Osteocyte (in vitro differentiated cells): Measurements from ENCODE around the gene DCP1A. TPM values are rescaled to one million over a fixed set of nuclear protein-coding genes. Genes with fewer than 3 reads are reported as not detected.
A peak's percentile ranks its signal among the peaks of the same experiment; 100 is the strongest.

Source experiments
- DNase-seq: peaks from one replicate; pipeline ENCODE4 v3.0.0; 2021; ENCODE audit warnings: mixed read lengths; ENCODE audit not compliant: unreplicated experiment; ENCODE audit errors: extremely low spot score
- H3K27ac Mint-ChIP-seq: one replicate; pipeline ENCODE4 v1.8.0; 2021; ENCODE audit warnings: mild to moderate bottlenecking, mixed read lengths; ENCODE audit not compliant: unreplicated experiment
- H3K27me3 Mint-ChIP-seq: one replicate; pipeline ENCODE4 v1.8.0; 2021; ENCODE audit warnings: mixed read lengths; ENCODE audit not compliant: unreplicated experiment
- H3K36me3 Mint-ChIP-seq: one replicate; pipeline ENCODE4 v1.8.0; 2021; ENCODE audit warnings: mixed read lengths; ENCODE audit not compliant: unreplicated experiment
- H3K4me1 Mint-ChIP-seq: one replicate; pipeline ENCODE4 v1.8.0; 2021; ENCODE audit warnings: mixed read lengths; ENCODE audit not compliant: unreplicated experiment
- H3K4me3 Mint-ChIP-seq: one replicate; pipeline ENCODE4 v1.8.0; 2021; ENCODE audit warnings: mild to moderate bottlenecking, moderate library complexity, mixed read lengths; ENCODE audit not compliant: unreplicated experiment
- H3K9me3 Mint-ChIP-seq: one replicate; pipeline ENCODE4 v1.8.0; 2021; ENCODE audit warnings: mixed read lengths; ENCODE audit not compliant: unreplicated experiment
- CTCF ChIP-seq: fragments of 200-600 bp; sonication (generic); IDR thresholded peaks from 2 replicates; pipeline ENCODE4 v1.5.0; 2021; ENCODE audit warnings: antibody characterized with exemption, mild to moderate bottlenecking, moderate library complexity
- total RNA-seq: library from RNA; stranded (reverse); gene quantifications from 2 replicates; pipeline ENCODE4 v1.2.1, GENCODE V29; 2021

DCP1A gene
- total RNA-seq, 1 donor from 2014 or later = 24.2 TPM

- Mint-ChIP-seq H3K27ac (peak overlapping the region; percentile 95), H3K9me3 (no peaks in the 10 kb centered on the region), H3K27me3 (no peaks in the 10 kb centered on the region), H3K4me1 (peaks cover 82% of the 10 kb centered on the region), H3K4me3 (peak overlapping the region; percentile 22), H3K36me3 (peaks cover 48% of the 10 kb centered on the region)
- TF ChIP-seq CTCF = no peak
- no peak for DNase-seq
Observed at GRCh38 chr3:53238051-53238850, 109.1 kb downstream of the DCP1A start.

GRCh38 chr3:53236112-53236841, 111.1 kb downstream of the DCP1A start:
- DNase-seq = peak; percentile 90
- H3K4me1 Mint-ChIP-seq = peaks cover 64% of the 10 kb centered on the region
- H3K4me3 Mint-ChIP-seq = peak overlapping the region; percentile 14

GRCh38 chr3:53235545-53235944, 111.8 kb downstream of the DCP1A start:
- peaks cover 62% of the 10 kb centered on the region for H3K4me1 Mint-ChIP-seq
- H3K36me3 Mint-ChIP-seq = peaks cover 48% of the 10 kb centered on the region
- no peak for TF ChIP-seq CTCF
- H3K27me3 Mint-ChIP-seq = no peaks in the 10 kb centered on the region
- no peak for DNase-seq
- no peaks in the 10 kb centered on the region for H3K9me3 Mint-ChIP-seq
- H3K4me3 Mint-ChIP-seq = no peak overlapping the region
- H3K27ac Mint-ChIP-seq = peak overlapping the region; percentile 95

More at GRCh38 chr3:53236112-53236841, 111.1 kb downstream of the DCP1A start:
- Mint-ChIP-seq H3K27me3 (no peaks in the 10 kb centered on the region), H3K27ac (peak overlapping the region; percentile 95), H3K36me3 (peaks cover 47% of the 10 kb centered on the region), H3K9me3 (no peaks in the 10 kb centered on the region)
- no peak for TF ChIP-seq CTCF

- no peaks in the 10 kb centered on the region for H3K9me3 Mint-ChIP-seq
- H3K4me1 Mint-ChIP-seq = peaks cover 56% of the 10 kb centered on the region
- no peak for TF ChIP-seq CTCF
- no peaks in the 10 kb centered on the region for H3K27me3 Mint-ChIP-seq
- no peak overlapping the region for H3K4me3 Mint-ChIP-seq
- no peak for DNase-seq
- peaks cover 49% of the 10 kb centered on the region for H3K36me3 Mint-ChIP-seq
- H3K27ac Mint-ChIP-seq = peak overlapping the region; percentile 27
Observed at GRCh38 chr3:53234841-53235232, 112.5 kb downstream of the DCP1A start.
